Uterus (tissue), 4 donors: ENCODE measurements around the gene ADCK2. TPM values are rescaled to one million over a fixed set of nuclear protein-coding genes. Genes with fewer than 3 reads are reported as not detected.

ENCODE experiments used
- DNase-seq, 2 donors: peaks; one replicate each; pipeline ENCODE4 v3.0.0-alpha.2; 2019 to 2020
- H3K27ac ChIP-seq, 2 donors: fragments of 200-600 bp; sonication (generic); 1 replicate in 1 of 2; 2 replicates in 1 of 2; pipeline ENCODE4 v1.5.1; 2016 to 2018
- H3K27me3 ChIP-seq, 2 donors: fragments of 200-600 bp; sonication (generic); one replicate each; pipeline ENCODE4 v1.5.1; 2018 to 2019; ENCODE audit warnings: control low read depth in 1 of 2
- H3K36me3 ChIP-seq, 2 donors: fragments of 200-600 bp; sonication (generic); one replicate each; pipeline ENCODE4 v1.5.1; 2019; ENCODE audit warnings: control low read depth in 1 of 2
- H3K4me1 ChIP-seq, 2 donors: fragments of 200-600 bp; sonication (generic); one replicate each; pipeline ENCODE4 v1.5.1; 2018 to 2019; ENCODE audit warnings: control low read depth in 1 of 2
- H3K4me3 ChIP-seq, 2 donors: fragments of 200-600 bp; sonication (generic); 1 replicate in 1 of 2; 2 replicates in 1 of 2; pipeline ENCODE4 v1.5.1; 2018 to 2019; ENCODE audit warnings: mild to moderate bottlenecking in 1 of 2
- H3K9me3 ChIP-seq, 2 donors: fragments of 200-600 bp; sonication (generic); one replicate each; pipeline ENCODE4 v1.5.1; 2019; ENCODE audit warnings: control low read depth in 1 of 2
- POLR2A ChIP-seq, 2 donors: fragments of 450-650 bp; IDR thresholded peaks; one replicate each; pipeline ENCODE4 v1.6.1; 2016; ENCODE audit warnings: antibody characterized with exemption in 2 of 2, mild to moderate bottlenecking in 1 of 2, moderate library complexity in 1 of 2
- intact Hi-C: fragments of 100-400 bp; cut with DNase I; formaldehyde crosslinking; loops from one replicate; pipeline ENCODE4 v1.15.1; 2023; ENCODE audit warnings: low total_unique reads
- total RNA-seq, 4 donors: library from RNA; depleted of rRNA in 3 of 4; stranded (reverse); fragments of >200 nt in 3 of 4; gene quantifications; one replicate each; pipeline versions ENCODE4 v1.1.0 to v1.2.4, GENCODE V29; 2014 to 2023
- TF ChIP-seq, protein P1 (sequence below), 4 experiments: fragments of 200-600 bp in 2 of 4; fragments of 450-650 bp in 2 of 4; sonication (generic) in 2 of 4; IDR thresholded peaks; one replicate each; pipeline ENCODE4 v1.5.1; 2016 to 2019; ENCODE audit warnings: antibody characterized with exemption in 4 of 4, mild to moderate bottlenecking in 2 of 4, moderate library complexity in 1 of 4
- donor health status: DM: yes; HTN: yes; CAD: no.

The ADCK2 gene
- total RNA-seq, 4 donors from 2014 or later, result 13.2 to 24.3 (median 22.4) TPM

DNA sequence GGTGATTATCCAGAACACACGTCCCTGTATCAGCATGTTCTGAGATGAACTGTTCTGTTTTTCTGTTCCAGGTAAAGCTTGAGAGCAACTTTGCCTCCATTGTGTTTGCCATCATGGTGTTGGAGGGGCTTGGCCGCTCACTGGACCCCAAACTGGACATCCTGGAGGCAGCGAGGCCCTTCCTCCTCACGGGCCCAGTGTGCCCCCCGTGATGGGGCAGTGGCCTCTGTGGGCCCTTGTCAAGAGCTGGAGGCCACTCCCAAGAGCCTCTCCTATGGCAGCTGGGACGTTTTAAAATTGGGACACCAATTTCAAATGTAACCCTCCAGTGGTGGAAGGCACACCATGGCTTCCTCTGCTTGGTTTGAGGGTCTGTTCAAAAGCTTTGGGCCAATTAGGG, 21.8 kb downstream of the ADCK2 start:
- Histone ChIP-seq H3K4me1 (no peaks in the 10 kb centered on the region), H3K4me3 (no peak overlapping the region), H3K36me3 (no peaks in the 10 kb centered on the region), H3K9me3 (no peaks in the 10 kb centered on the region), H3K27me3 (no peaks in the 10 kb centered on the region), H3K27ac (no peak overlapping the region)
- intact Hi-C loops, result no loop called here
- TF ChIP-seq, protein P1, sequence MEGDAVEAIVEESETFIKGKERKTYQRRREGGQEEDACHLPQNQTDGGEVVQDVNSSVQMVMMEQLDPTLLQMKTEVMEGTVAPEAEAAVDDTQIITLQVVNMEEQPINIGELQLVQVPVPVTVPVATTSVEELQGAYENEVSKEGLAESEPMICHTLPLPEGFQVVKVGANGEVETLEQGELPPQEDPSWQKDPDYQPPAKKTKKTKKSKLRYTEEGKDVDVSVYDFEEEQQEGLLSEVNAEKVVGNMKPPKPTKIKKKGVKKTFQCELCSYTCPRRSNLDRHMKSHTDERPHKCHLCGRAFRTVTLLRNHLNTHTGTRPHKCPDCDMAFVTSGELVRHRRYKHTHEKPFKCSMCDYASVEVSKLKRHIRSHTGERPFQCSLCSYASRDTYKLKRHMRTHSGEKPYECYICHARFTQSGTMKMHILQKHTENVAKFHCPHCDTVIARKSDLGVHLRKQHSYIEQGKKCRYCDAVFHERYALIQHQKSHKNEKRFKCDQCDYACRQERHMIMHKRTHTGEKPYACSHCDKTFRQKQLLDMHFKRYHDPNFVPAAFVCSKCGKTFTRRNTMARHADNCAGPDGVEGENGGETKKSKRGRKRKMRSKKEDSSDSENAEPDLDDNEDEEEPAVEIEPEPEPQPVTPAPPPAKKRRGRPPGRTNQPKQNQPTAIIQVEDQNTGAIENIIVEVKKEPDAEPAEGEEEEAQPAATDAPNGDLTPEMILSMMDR (IDR thresholded peaks at IDR 0.05), result no peak
- DNase-seq, result no peak

DNA sequence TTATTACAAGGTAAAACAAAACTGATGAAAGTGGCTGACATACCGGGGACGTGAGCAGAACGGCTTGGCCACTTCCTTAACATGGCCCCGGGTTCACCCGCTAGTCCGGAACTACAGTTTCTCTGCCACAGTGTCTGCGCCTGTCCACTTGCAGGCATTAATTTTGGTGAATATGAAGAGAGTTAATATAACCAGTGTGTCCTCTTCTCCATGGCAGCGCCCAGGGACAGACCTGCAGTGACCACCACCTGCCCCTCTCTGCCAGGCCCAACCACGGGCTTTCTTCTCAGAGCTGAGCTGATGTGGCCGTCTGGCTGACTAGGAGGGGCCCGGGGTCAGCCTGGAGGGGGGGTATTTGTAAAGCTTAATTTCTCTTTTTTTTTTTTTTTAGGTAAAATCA, 22.6 kb downstream of the ADCK2 start:
- no peaks in the 10 kb centered on the region for H3K27me3 ChIP-seq
- no peaks in the 10 kb centered on the region for H3K36me3 ChIP-seq
- no peak for DNase-seq
- TF ChIP-seq POLR2A (IDR thresholded peaks at IDR 0.05), result no peak
- TF ChIP-seq, protein P1 (IDR thresholded peaks at IDR 0.05), result no peak
- H3K4me1 ChIP-seq, result no peaks in the 10 kb centered on the region
- no peaks in the 10 kb centered on the region for H3K9me3 ChIP-seq
- no peak overlapping the region for H3K4me3 ChIP-seq
- peak overlapping the region in 1 of 2 donors; percentile 95 for H3K27ac ChIP-seq
- intact Hi-C loops, result no loop called here

DNA sequence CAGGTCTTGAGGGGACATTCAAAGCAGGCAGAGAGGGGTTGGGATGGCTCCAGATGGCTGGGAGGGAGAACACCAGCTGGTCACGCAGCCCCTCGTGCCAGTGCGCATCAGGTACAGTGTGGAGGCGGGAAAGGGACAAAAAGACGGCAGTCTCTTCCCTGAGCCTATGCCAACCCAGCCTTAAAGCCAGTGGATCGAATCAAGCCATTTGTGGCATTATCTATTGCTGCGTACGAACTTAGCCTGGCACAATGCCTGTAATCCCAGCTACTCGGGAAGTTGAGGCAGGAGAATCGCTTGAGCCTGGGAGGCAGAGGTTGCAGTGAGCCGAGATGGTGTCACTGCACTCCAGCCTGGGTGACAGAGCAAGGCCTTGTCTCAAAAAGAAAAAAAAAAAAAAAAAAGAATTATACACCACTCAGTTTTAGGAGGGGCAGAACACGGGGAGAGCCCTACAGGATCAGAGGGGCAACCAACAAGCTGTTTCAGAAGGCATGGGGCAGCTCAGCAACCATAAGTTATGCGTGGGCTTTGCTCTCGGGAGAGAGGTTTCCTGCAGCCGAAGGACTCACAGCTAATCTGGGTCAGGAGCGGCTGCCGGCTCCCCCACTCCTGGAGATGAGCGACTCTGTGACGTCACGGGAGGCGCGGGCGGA, 23.4 kb downstream of the ADCK2 start:
- H3K27me3 ChIP-seq, result no peaks in the 10 kb centered on the region
- no peak for TF ChIP-seq POLR2A (IDR thresholded peaks at IDR 0.05)
- TF ChIP-seq, protein P1 (IDR thresholded peaks at IDR 0.05), result no peak
- H3K36me3 ChIP-seq, result no peaks in the 10 kb centered on the region
- H3K9me3 ChIP-seq, result no peaks in the 10 kb centered on the region
- peak overlapping the region; percentile 91 to 95 for H3K27ac ChIP-seq
- H3K4me3 ChIP-seq, result peak overlapping the region; percentile 67 to 82
- DNase-seq, result peak; percentile 96 to 97
- intact Hi-C loops, result no loop called here
- H3K4me1 ChIP-seq, result no peaks in the 10 kb centered on the region

DNA sequence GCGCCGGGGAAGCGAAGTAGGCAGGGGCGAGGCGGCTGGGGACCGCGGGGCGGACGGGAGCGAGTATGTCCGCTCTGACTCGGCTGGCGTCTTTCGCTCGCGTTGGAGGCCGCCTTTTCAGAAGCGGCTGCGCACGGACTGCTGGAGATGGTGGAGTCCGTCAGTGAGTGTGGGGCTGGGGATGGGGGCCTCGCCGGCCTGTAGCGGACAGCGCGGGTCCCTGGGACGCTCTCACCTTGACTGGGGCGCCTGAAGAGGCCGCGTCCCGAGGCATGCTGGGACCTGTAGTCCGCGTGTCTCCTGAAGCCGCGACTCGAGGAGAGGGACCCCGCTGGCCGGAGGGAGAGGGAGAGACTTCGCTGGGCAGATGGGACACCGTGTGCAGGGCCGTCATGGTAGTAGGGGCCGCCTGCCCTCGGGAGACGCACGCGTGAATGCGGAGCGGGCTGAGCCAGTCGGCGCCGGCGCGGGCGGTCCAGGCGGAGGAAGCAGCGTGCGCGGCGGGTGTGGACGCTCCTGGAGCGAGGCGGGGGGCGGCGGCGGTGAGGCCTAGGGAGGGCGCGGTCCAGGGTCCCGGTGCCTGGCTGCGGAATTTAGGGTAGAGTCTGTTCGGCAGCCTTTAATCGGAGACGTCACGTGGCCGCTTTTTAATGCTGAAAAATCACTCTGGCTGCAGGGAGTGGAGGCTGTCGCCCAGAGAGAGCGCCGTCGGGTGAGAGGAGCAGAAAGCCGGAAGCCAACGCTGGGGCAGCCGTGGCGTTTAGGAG, 24.1 kb downstream of the ADCK2 start, which contains the start of gene NDUFB2:
Gene NDUFB2 (plus strand): TSS at position 29 of the 767 bp plus-strand sequence. CDS start 37 bp downstream, at position 66.
- intact Hi-C loops, result no loop called here
- Histone ChIP-seq H3K9me3 (no peaks in the 10 kb centered on the region), H3K27me3 (no peaks in the 10 kb centered on the region), H3K36me3 (no peaks in the 10 kb centered on the region), H3K4me1 (no peaks in the 10 kb centered on the region), H3K27ac (peak within 1 kb of the TSS; percentile 91 to 95), H3K4me3 (peak within 1 kb of the TSS; percentile 67 to 82)
- DNase-seq, result peak in 1 of 2 donors; percentile 76
- peak; percentile 77 to 94 for TF ChIP-seq POLR2A (IDR thresholded peaks at IDR 0.05)
- TF ChIP-seq, protein P1 (IDR thresholded peaks at IDR 0.05), result peak in 1 of 4 experiments; percentile 20
